Mammary epithelial cell (primary cell): Measurements from ENCODE around the gene PAX5.

Experiments used
- EZH2 ChIP-seq: IDR thresholded peaks from 2 replicates; pipeline ENCODE4 v1.6.1; 2012; ENCODE audit warnings: low read length, inconsistent platforms, borderline replicate concordance
- TF ChIP-seq, protein P1 (sequence below), 2 donors: IDR thresholded peaks in 1 of 2; conservative IDR thresholded peaks in 1 of 2; 2 replicates each; pipeline ENCODE4 v1.5.1; 2011 to 2012; ENCODE audit warnings: inconsistent platforms in 2 of 2, low read length in 2 of 2, mild to moderate bottlenecking in 2 of 2, control low read depth in 1 of 2, low read depth in 1 of 2; ENCODE audit not compliant: insufficient read depth in 1 of 2; ENCODE audit errors: extremely low read depth in 1 of 2

GRCh38 chr9:36900136-36900855, 133.8 kb downstream of the PAX5 start:
- TF ChIP-seq, protein P1, sequence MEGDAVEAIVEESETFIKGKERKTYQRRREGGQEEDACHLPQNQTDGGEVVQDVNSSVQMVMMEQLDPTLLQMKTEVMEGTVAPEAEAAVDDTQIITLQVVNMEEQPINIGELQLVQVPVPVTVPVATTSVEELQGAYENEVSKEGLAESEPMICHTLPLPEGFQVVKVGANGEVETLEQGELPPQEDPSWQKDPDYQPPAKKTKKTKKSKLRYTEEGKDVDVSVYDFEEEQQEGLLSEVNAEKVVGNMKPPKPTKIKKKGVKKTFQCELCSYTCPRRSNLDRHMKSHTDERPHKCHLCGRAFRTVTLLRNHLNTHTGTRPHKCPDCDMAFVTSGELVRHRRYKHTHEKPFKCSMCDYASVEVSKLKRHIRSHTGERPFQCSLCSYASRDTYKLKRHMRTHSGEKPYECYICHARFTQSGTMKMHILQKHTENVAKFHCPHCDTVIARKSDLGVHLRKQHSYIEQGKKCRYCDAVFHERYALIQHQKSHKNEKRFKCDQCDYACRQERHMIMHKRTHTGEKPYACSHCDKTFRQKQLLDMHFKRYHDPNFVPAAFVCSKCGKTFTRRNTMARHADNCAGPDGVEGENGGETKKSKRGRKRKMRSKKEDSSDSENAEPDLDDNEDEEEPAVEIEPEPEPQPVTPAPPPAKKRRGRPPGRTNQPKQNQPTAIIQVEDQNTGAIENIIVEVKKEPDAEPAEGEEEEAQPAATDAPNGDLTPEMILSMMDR (conservative IDR thresholded peaks at IDR 0.05 in 1 of 2, IDR thresholded peaks at IDR 0.05 in 1 of 2; ENCODE audit: extremely low read depth in 1 of 2, insufficient read depth in 1 of 2, low read depth in 1 of 2, low read length in 2 of 2) = no peak
- no peak for TF ChIP-seq EZH2
